ENCODE data around the gene CD163L1.
"Not testable (repeated sequence)": the region's sequence is repeated elsewhere in the genome, so short reads cannot be mapped to it uniquely, and the experiment has no call there.

The CD163L1 gene

DNA sequence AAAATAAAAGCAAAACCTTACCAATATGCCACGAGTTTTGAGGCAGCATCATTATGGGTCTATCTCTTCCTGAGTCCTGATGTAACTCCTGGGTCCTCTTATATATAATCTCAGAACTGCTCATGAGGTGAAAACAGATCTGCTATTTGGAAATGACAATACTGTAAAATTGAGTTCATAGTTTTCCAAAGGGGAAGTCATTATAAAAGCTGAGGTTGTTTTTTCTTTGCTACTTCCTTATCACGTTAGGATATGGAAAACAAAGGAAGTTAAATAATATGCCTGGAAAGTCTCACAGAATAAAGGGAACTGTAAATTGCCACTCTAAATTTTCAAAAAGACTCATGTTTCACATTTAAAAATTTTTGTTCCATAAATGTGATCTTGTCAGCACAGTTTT lies at the start of gene CD163L1:
CD163L1 (minus strand) TSS at position 78 of the 400 bp plus-strand sequence; CDS start at position 52, 26 bp downstream.
- no peak for DNase-seq (ENCODE audit: low read depth in 2 of 2)

- DNase-seq (ENCODE audit: low read depth in 2 of 2), result no peak
Observed at GRCh38 chr12:7493006-7493405, 49.1 kb upstream of the CD163L1 start.

DNA sequence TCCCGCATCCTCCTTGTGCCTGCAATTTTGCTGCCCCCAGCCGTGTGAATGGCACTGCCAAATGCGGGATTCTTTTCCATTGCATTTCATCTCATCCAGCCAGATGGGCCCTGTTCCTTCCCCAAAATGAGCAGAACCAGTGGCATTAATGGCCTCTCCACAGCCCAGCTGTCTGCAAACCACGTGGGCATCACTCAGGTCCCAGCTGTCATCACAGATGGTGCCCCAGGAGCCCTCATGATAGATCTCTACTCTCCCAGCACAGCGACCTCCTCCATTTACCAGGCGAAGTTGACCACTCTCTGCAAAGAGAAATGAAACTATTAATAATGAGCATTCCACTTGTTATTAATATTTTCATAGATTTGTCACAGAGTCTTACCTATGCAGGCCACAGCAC lies 42.6 kb upstream of the CD163L1 start:
- no peak for DNase-seq (ENCODE audit: low read depth in 2 of 2)

DNA sequence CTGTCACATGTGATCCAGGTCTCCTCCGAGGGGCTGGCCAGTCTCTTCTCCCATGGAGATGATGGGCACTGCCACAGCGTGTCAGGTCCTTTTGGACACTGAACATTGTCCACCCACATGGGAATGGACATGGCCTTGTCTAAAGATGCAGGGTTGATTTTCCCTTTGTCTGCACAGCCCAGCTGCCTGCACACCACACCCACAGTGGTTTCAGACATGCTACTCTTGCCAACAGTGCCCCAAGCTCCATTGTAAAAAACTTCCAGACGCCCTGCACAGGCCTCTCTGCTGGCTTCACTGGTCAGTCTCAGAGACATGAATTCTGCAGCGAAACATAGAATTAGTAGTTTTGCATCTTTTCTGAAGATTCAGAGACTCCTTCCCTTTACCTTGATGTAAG lies 41.1 kb upstream of the CD163L1 start:
- DNase-seq (ENCODE audit: low read depth in 2 of 2), result no peak

DNA sequence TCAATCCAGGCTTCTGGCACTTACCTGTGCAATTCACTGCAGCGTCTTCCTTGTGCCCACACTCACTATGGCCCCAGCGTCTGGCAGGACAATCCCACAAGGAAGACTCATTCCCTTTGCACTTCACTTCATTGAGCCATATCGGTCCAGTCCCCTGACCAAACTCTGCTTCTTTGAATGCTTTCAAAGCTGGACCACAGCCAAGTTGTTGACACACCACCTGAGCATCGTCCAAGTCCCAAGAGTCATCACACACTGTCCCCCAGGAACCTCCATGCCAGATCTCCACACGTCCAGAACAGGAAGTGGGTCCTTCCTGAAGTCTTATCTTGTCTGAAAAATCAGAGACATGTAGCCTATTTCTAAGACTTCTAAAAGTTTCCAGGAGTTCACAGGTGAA lies 39.4 kb upstream of the CD163L1 start:
- DNase-seq (ENCODE audit: low read depth in 2 of 2), result no peak

DNA sequence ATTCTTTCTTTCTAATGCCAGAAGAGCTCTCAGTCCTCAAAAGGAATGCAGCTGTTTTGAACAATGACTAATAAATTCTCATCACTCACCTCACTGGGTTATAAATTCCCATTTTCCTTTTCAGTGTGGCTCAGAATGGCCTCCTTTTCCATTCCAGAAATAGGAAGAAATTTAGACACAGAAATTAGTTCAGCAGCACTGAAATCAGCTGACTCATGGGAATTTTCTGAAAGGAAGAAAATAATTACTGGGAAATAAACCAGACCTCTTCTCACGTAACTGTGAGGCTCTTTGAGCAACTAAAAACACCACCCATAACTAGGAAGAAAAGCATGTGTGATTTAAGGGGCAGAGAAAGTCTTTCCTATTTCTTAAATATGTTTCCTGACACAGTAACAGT lies 35.8 kb upstream of the CD163L1 start:
- no peak for DNase-seq (ENCODE audit: low read depth in 2 of 2)

GRCh38 chr12:7472060-7472459 lies 28.1 kb upstream of the CD163L1 start:
- DNase-seq (ENCODE audit: low read depth in 2 of 2), result no peak

DNA sequence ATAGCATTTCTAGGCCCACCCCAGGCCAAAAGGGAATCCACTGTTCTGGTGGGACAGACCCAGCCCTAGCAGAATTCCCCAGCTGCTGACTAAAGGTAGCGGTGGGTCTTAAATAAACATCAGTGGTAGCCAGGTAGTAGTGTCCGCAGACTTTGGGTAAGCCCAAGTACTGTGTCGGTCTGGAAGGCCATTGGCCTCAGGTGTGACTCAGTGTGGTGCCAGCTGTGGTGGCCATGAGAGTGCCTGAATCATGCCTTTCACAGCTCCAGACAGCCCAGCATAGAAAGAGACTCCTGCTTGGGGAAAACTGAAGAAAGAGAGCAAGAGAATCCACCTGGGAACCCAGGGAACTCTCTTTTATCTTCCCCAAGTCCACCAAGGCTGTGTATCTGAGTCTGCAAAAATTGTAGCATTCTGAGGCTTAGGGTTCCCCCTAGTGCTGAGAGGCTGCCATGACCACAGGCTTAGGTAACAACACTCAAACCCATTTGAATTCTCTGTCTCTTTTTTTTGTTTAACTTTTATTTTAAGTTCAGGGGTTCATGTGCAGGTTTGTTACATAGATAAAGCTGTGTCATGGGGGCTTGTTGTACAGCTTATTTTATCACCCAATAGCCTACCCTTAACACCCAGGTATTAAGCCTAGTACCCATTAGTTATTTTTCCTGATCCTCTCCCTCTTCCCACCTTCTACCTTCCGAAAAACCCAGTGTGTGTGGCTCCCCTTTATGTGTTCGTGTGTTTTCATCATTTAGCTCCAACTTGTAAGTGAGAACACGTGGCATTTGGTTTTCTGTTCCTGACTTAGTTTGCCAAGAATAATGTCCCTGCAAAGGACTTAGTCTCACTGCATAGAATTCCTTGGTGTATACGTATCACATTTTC lies 16.7 kb upstream of the CD163L1 start:
- peak; percentile 17 to 47 for DNase-seq (ENCODE audit: low read depth in 2 of 2)

- DNase-seq (ENCODE audit: low read depth in 2 of 2), result no peak
Observed at GRCh38 chr12:7459973-7460372, 16.0 kb upstream of the CD163L1 start.

DNA sequence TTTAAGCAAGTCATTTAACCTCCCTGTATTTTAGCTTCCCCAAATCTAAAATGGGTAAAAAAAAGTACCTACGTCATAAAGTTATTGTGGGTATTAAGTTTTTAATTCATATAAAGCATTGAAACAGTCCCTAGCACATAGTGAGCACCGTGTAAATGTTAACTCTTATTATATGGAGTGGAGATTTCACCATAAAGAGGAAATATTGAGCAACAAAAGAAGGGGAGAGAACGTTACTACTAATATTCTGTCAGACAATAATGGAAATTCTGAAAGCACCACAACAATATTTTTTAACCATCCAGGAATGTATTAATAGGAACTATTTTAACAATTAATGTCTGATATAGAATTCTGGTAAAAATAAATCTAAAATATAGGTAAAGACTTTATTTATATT lies 7.8 kb upstream of the CD163L1 start:
- no peak for DNase-seq (ENCODE audit: low read depth in 2 of 2)

GRCh38 chr12:7450667-7451066 lies 6.7 kb upstream of the CD163L1 start:
- no peak for DNase-seq (ENCODE audit: low read depth in 2 of 2)

DNA sequence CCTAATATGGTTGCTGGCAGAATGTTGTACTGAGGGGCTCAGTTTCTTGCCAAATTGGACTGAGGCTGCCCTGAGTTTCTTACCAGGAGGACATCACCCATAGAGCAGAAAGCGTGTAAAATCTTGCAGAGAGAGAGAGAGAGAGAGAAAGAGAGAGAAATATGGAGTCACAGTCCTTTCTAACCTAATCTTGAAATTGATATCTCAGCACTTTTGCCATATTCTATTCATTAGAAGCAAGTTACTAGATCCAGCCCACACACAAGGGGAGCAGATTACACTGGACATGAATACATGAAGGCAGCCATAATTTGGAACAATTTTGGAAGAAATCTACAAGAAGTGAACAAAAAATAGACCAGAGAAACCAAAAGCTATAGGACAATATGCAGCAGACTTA lies 4.1 kb upstream of the CD163L1 start:
- DNase-seq (ENCODE audit: low read depth in 2 of 2), result no peak

DNA sequence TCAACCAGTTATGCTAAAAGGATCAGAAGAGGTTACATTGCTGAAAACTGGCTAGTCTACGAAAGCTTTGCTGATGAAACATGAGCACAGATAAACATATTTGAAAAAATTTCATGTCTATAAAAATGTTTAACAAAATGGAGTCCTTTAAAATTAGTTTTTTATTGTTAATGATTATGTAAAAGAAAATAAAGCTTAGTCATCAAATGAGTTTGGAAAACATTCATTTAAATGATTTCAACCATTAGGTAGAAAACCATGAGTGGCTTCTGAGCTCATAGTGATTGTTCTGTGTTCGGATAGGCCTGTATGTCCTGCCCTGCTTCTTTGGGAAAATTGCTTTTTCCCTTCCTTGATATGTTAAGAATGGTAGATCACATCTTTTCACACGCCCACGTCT lies 584 bp upstream of the CD163L1 start:
- no peak for DNase-seq (ENCODE audit: low read depth in 2 of 2)

DNA sequence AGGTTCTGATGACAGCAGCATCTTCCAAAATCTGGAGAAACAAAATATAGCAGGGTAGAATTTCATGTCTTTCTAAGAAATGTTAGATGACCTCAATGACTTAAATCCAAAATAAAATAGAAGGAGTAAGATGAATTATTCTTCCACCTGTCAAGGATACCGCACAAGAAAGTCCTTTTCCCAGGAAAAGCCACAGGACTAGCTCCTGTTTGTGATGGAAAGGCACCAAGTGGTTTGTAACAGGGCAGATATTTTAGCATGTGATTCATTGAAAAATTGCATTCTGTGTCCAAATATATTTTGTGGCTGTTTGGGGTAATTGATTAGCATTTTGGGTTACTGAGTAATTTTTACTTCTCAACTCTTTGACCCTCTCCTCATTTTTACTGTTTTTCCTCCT lies 2.7 kb downstream of the CD163L1 start:
- no peak for DNase-seq (ENCODE audit: low read depth in 2 of 2)

GRCh38 chr12:7439579-7440505 lies 4.1 kb downstream of the CD163L1 start:
- peak; percentile 13 to 31 for DNase-seq (ENCODE audit: low read depth in 2 of 2)

- DNase-seq (ENCODE audit: low read depth in 2 of 2), result not testable (repeated sequence)
Observed at GRCh38 chr12:7438291-7438995, 5.5 kb downstream of the CD163L1 start.

GRCh38 chr12:7437494-7437893 lies 6.5 kb downstream of the CD163L1 start:
- DNase-seq (ENCODE audit: low read depth in 2 of 2), result not testable (repeated sequence)

DNA sequence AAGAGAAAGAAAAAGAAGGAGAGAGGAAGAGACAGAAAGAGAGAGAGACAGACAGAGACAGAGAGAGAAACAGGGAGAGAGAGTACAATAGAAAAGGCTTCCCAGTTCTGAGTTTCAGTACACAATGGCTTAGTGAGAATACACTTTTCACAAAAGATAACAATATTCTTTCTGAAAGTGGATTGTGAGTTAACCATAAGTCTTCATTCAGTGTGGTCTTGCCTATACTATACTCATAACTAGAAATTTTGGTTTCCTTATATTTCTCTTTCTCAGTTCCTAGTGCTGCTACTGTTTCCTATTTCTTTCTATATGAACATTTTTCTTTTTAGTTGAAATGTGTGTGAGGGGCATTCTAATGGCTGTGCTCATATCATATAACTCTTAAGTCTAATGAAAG lies 9.3 kb downstream of the CD163L1 start:
- no peak for DNase-seq (ENCODE audit: low read depth in 2 of 2)

- no peak for DNase-seq (ENCODE audit: low read depth in 2 of 2)
Observed at GRCh38 chr12:7433276-7433822, 10.6 kb downstream of the CD163L1 start.

DNA sequence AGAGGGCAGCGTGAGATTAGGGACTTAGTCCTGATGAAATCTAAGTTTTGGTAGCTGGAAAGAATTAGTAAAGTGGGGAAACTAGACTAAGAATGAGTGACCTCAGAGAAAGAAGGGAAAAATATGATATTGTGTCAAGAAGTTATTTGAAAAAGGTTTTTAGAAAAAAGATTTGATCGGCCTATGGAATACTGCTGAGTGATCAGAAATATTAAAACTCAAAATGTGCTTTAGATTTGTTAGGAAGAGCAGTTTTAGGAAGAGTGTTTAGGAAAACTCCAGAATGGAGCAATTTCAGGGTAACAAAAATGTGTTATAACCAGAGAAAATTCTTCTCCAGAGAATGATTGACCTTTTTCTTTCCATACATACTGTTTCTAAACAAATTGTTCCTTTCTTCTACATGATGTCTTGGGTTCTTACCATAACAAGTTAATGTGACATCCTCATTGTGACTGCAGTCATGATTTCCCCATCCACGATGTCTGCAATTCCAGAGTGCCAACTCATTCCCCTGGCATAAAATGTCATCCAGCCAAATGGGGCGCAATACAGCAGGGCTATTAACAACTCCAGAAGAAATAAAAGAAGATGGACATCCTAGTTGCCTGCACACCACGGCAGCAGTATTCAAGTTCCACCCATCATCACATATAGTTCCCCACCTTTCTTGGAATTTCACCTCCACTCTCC lies 11.8 kb downstream of the CD163L1 start:
- DNase-seq (ENCODE audit: low read depth in 2 of 2), result no peak

GRCh38 chr12:7411343-7411742 lies 32.6 kb downstream of the CD163L1 start:
- no peak for DNase-seq (ENCODE audit: low read depth in 2 of 2)
